ENCODE results near the gene TRMU.

DNA sequence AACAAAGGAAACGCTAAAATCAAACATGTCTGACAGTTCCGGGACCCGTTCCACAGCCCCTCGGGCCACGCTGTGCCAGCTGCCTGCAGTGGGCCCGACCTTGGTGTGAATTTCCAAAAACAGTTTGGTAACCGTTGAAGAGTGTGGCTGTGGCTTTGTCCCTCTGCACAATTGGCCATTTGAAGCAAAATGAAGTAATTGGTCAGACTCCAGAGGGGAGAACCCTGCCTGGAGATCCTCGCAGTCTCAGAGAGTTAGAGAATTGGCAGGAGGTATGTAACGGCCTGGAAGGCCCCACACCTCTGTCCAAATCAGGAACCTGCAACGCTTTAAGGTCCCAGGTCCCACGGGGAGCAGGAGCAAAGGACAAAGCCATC, 26.3 kb downstream of the TRMU start:
- TF ChIP-seq GATA2 (IDR thresholded peaks at IDR 0.05; ENCODE audit: low read depth, low read length) (no peak), GATA3 (IDR thresholded peaks at IDR 0.05; ENCODE audit: low read depth, low read length) (no peak)

Measured in SH-SY5Y (cell line).